Stimulated activated CD4-positive, alpha-beta T cell treated with anti-CD3 and anti-CD28 coated beads, Interleukin-1b, Interleukin-23, amount 100 ng/mL, for 24 hours (primary cell): ENCODE results near the gene RASGRP2.

Source experiments
- DNase-seq, 4 experiments: peaks; one replicate each; pipeline ENCODE4 v3.0.0-alpha.2; 2020; ENCODE audit warnings: low read depth in 4 of 4, low spot score in 1 of 4

Gene RASGRP2

DNA sequence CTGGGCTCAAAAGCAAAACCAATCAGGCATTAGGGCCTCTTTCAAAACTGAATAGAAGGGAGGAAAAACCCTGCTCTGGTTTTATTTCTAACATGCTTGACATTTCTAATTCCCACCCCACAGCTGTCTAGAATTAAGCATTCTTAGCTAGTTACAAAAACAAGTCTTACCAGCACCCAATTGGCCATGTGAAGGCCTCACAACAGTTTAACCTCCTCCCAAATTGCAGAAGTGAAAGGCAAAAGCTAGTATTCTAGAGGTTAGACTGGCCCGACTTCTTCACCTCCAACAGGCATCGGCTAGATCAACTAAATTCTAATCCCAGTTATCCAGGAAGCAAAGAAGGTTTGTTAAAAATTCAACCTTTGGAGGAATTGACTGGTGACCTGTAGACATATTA, 27.9 kb upstream of the RASGRP2 start:
- no peak for DNase-seq

DNA sequence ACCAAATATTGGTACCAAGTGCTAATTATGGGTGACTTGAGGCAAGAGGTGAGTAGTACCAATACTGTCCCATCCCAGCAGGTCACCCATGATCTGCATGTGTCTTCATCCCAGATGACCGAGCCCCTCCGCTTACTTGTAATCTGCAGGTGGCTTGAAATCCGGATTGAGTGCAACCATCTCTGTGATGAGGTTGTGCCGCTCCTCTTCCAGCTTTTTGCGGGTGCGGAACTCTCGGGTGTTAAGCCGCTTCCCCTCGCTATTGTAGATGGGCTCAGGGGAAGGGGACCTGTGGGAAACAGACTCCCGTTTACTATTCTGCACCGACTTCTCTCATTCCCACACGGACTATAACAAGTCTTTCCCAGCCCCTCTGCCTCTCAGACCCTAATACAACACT, 26.2 kb upstream of the RASGRP2 start:
- no peak for DNase-seq

GRCh38 chr11:64769283-64769682, 25.3 kb upstream of the RASGRP2 start:
- DNase-seq = no peak

DNA sequence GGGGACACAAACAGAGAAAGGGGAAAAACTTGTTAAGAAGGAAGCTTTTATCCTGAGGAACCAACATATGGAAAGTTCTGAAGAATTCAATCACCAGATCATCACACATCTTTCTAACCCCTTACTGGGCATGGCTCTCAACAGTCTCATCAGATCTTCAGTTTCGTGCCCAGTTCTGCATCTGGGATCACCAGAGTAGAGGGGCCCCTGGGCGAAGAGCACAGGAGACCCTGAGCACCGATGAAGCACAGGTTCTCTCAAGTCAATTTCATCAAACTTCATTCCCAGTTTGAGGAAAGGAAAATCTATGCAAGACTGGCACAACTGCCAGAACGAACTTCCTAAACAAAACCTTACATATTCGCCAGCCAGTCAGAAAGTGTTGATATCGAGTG, 24.4 kb upstream of the RASGRP2 start:
- DNase-seq = no peak

- peak; percentile 65 to 88 (median 73) for DNase-seq
Measured at GRCh38 chr11:64767344-64768299, 23.7 kb upstream of the RASGRP2 start.

- DNase-seq = no peak
Measured at GRCh38 chr11:64766881-64767280, 22.9 kb upstream of the RASGRP2 start.

DNA sequence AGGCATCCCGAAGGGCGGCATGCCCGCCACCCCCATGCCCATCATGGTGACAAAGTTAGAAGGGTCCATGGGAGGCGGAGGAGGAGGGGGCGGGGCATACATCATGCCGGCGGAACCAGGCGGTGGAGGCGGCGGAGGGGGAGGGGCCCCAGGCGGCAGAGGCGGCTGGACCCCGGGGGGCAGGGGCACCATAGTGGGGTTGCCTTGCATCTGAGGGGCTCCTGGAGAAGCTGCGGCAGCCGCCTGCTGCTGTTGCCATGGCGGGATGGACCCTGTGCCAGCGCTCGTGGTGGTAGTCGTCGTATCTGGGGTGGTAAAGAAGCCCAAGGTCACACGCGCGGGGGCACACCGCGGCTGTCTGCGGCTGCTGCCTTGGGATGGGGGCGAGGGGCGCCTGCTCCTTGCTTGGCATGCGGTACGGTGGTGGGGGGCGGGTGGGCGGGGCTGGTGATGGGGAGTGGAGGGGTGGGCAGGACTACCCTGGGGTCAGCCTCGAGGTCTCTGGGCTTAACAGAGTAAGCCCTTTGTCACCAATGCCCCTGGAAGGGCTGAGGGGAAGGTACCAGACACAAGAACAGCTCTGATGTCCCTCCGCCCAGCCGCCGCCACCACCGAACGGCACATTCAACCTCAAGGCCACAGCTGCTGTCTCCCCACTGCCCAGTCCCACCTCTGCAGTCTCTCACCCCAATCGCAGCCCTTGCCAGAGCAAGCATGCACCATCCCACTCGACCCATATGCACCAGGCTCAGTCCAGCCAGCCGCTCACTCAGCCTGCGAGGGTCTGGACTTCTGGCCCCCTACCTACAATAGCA, 22.1 kb upstream of the RASGRP2 start:
- no peak for DNase-seq

DNA sequence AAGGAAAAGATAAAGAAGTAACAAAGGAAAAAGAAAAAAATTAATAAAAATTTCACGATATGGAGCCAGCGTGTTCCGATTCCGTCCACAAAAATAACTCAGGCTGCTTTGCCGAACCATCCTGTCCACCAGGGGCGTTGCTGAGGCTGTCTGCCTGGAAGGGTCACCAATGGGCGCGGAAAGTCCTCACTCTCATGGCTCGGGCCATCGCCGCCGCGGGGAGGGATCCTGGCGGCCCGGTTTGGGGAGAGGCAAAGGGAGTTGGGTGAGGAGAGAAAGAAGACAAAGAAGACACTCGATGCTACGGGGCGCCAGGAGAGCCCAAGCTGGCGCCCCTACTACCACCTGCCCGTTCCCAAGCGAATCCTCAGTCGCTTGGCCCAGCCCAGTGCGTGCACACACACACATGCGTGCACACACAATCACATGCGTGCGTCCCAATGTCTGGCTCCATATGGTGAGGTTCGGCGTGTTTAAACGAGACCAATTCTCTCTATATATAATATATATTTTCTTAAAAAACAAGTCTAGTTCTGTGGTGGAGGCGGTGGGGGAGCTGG, 21.4 kb upstream of the RASGRP2 start:
- DNase-seq = no peak

DNA sequence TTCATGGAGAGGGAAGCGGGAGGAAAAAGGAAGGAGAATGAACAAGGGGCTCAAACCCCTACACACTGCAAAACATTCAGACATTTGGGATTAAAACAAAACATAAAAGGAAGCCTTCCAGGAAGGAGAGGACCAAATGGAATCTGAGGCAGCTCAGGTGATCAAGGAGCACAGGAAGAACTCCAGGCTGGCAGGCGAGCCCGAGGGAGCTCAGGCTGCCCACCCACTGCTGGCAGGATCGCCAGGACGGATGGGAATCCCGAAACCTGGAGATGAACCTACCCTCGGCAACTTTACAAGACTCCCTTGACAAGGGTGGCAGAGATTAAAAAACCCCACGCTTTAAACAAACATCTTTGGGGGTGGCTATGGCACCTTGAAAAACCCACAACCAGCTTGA, 20.8 kb upstream of the RASGRP2 start:
- no peak for DNase-seq

GRCh38 chr11:64764040-64764611, 20.2 kb upstream of the RASGRP2 start:
- DNase-seq = no peak

DNA sequence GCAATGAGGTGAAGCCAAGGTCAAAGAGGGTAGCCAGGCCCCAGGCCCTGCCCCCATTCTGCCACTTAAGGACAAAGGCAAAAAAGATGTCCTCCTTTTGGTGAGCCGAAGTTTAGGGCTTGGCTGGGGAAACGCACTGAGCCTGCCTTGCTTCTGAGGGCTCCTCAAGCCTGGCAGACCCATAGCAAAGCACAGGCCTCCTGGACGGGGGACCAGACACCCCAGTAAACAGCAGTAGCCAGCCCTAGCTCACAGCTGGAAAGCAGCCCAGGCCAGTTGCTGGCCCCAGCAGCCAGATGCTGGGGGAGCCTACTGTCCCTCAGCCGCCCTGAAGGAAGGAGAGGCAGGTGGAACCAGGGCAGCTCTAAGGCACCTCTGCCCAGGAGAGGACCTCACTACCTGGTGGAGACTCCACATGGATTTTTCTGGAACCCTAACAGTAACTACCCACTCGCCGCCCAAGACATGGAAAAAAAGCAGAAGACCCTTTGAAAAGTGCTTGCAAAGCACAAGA, 19.6 kb upstream of the RASGRP2 start:
- DNase-seq = no peak

DNA sequence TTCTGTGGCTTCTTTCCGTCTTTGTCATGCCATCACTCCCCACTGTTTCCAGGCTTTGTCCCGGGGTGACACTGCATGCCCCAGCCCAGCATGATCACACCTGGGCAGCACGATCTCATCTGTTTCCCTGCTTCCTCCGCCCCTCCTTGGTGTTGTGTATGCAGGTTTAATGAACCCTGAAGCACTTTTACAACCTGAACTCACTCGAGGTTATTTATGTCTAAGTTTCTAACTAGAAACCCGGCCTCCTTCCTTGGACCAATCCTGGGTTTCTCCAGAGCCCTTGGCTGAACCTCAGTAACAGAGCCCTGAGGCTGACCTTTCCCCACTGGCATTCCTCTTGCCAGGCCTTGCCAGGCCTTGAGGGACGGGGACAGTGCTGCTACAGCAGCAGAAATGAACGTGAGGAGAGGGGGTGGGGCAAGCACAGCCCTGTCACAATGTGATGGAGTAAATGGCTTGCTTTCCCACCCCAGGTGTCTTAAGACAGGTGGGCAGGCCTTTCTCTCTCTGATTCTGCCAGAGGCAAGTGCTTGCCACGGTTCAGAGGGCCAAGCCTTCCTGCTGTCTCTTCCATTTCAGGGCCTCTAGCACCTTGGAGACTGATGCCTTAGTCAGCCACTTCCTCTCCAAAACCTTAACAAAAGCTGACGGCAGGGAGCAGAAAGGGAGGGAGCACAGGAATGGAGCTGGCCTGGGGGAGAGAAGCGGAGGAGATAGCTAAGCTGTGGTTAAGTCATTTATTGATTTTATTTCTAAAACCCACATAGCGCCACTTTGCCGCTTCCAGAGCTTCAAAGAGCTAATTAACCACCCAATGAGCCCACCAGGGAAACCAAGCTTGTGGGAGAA, 19.0 kb upstream of the RASGRP2 start:
- DNase-seq = no peak

- DNase-seq = no peak
Measured at GRCh38 chr11:64762277-64762673, 18.3 kb upstream of the RASGRP2 start.

DNA sequence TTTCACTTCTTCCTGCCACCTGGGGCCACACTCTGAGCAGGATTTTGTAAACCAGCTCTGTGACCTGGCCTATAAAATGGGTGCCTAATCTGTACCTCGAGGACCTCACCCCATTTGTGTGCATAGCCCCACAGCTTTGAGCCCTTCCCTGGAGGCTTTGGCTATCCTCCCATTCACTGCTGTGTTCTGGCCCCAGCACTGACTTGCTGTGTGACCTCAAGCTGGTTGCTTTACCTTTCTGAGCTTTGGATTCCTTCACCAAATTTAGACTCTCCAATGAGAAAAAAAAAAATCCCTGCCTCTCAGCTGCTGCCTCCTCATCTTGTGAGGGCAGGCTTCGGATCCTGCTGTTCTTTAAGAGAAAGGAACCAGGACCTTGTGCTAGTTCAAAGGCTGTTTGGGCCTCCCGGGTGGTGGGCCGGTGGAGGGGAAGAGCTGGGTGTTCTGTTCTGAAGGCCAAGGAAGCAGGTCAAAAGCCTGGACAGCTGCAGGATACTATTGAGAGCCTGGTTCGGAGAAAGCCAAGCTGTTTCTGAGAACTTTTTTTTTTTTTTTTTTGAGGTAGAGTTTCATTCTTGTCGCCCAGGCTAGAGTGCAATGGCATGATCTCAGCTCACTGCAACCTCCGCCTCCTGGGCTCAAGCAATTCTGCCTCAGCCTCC, 16.9 kb upstream of the RASGRP2 start:
- no peak for DNase-seq

DNA sequence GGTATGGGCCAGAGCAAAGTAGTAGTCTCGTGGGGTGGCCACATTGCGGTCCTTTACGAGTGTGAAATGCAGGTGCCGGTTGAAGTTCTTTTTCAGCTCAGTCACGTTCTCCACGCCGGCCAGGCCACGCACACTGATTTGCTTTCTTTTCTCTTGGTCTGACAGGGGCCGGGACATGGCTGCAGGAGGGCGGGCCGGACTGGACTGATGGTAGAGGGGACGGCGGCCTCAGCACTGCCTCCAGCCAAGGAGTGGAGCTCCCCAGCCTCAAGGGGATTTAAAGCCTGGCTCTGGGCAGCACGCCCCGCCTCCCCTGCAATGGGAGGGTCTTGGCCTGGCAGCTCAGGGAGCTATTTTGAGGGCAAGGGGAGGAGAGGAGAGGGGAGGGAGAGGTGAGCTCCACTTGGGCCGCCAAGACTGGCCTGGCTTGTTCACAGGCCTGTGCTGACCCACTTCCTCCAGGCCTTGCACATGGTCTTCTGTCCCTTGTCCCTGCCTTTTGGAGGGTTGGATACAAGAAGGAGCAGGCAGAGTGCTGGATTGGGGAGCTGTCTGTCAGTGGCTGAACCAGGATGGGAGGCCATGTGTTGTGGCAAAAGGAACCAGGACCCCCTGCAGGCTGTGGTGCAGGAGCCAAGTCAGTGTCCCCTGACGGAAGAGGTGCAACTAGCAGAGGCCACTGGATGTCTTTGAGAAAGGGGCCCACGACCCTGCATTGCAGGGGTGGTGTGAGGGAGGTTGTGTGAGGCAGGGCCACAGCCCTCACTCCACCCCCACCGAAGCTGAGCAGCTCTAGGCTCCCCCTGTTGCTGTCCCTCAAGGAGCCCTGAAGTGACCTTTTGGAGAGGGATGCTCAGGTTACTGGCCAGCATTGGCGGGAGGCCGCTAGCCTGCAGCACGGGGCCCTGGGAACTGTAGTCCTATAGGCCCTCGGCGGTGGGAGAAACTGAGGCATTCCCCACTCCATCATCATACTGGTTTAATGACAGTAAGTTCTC, 16.1 kb upstream of the RASGRP2 start, which contains the start of gene PYGM:
TSS of gene PYGM (minus strand) at position 253 of the 998 bp plus-strand sequence. CDS start at position 177, 76 bp downstream.
- no peak for DNase-seq

GRCh38 chr11:64759131-64759721, 15.3 kb upstream of the RASGRP2 start:
- no peak for DNase-seq

- no peak for DNase-seq
Measured at GRCh38 chr11:64758330-64759079, 14.6 kb upstream of the RASGRP2 start.
